Endothelial cell of umbilical vein (primary cell): ENCODE measurements around the gene TOP1. TPM values are rescaled to one million over a fixed set of nuclear protein-coding genes. Genes with fewer than 3 reads are reported as not detected.

Experiments used
- BruUV-seq: library from RNA; stranded (reverse); fragments of 400-500 nt; replicated peaks from 2 replicates; lab custom pipeline; 2021; lab: Mats Ljungman, UMichigan
- CTCF ChIA-PET: fragments of 300-600, 350-600 bp; sonication (Branson Sonifier 250); formaldehyde crosslinking; loops from one replicate; lab custom pipeline; 2021; ENCODE audit warnings: antibody characterized with exemption, inconsistent platforms; lab: Charles Lee
- POLR2A ChIA-PET: fragments of 300-600, 350-600 bp; sonication (Branson Sonifier 250); formaldehyde crosslinking; loops from one replicate; lab custom pipeline; 2021; ENCODE audit warnings: antibody characterized with exemption, inconsistent platforms; lab: Charles Lee
- DNase-seq: peaks from one replicate; pipeline ENCODE4 v3.0.0-alpha.2; 2011; ENCODE audit warnings: low read depth, low spot score
- FAIRE-seq: peaks from 2 replicates; lab custom pipeline; 2011; peaks lifted over from hg19 to GRCh38; lab: Jason Lieb, UNC
- H2AFZ ChIP-seq: 2 replicates; pipeline ENCODE4 v1.6.0; 2012; ENCODE audit warnings: low read depth, low read length, control low read depth, inconsistent platforms
- H3K27ac ChIP-seq: 2 replicates; pipeline ENCODE4 v1.5.1; 2011; ENCODE audit warnings: low read depth, mild to moderate bottlenecking, control low read depth, low read length, moderate library complexity; ENCODE audit not compliant: insufficient read depth
- H3K27me3 ChIP-seq, 2 experiments: 2 replicates each; pipeline versions ENCODE4 v1.6.0 to v1.6.1; 2011; ENCODE audit warnings: low read length in 2 of 2, mixed read lengths in 1 of 2; ENCODE audit not compliant: control insufficient read depth in 2 of 2, insufficient read depth in 2 of 2
- H3K36me3 ChIP-seq, 2 experiments: 2 replicates in 1 of 2; 3 replicates in 1 of 2; pipeline ENCODE4 v1.5.1; 2011; ENCODE audit warnings: low read length in 2 of 2, mild to moderate bottlenecking in 1 of 2, moderate library complexity in 1 of 2; ENCODE audit not compliant: control insufficient read depth in 2 of 2, insufficient read depth in 2 of 2; ENCODE audit errors: extremely low read depth in 1 of 2
- H3K4me1 ChIP-seq: 3 replicates; pipeline ENCODE4 v1.5.1; 2011; ENCODE audit warnings: mild to moderate bottlenecking, low read length; ENCODE audit not compliant: control insufficient read depth, insufficient read depth; ENCODE audit errors: extremely low read depth
- H3K4me2 ChIP-seq: 2 replicates; pipeline ENCODE4 v1.6.1; 2011; ENCODE audit warnings: low read length, control low read depth, mixed read lengths; ENCODE audit not compliant: insufficient read depth
- H3K4me3 ChIP-seq, 3 experiments: fragments of 200-600 bp in 1 of 3; sonication (generic), shearing (Covaris generic) in 1 of 3; replicated peaks in 1 of 3; 2 replicates each; pipeline ENCODE4 v1.5.1; 2011 to 2016; ENCODE audit warnings: control low read depth in 3 of 3, low read length in 3 of 3, mild to moderate bottlenecking in 2 of 3, inconsistent platforms in 1 of 3, low read depth in 1 of 3, moderate library complexity in 1 of 3; ENCODE audit not compliant: insufficient read depth in 1 of 3
- H3K79me2 ChIP-seq: 2 replicates; pipeline ENCODE4 v1.6.0; 2012; ENCODE audit warnings: low read length, inconsistent platforms; ENCODE audit not compliant: control insufficient read depth, insufficient read depth
- H3K9ac ChIP-seq: replicated peaks from 2 replicates; pipeline ENCODE3; 2011; ENCODE audit warnings: low read length, control low read depth; ENCODE audit not compliant: insufficient read depth; ENCODE audit errors: extremely low read depth
- H3K9me1 ChIP-seq: replicated peaks from 3 replicates; pipeline ENCODE4 v1.6.0; 2011; ENCODE audit warnings: mild to moderate bottlenecking, low read length; ENCODE audit not compliant: control insufficient read depth, insufficient read depth; ENCODE audit errors: extremely low read depth
- H3K9me3 ChIP-seq: replicated peaks from 2 replicates; pipeline ENCODE4 v1.5.1; 2012; ENCODE audit warnings: low read length, inconsistent platforms; ENCODE audit not compliant: control insufficient read depth, insufficient read depth
- H4K20me1 ChIP-seq: replicated peaks from 2 replicates; pipeline ENCODE3; 2011; ENCODE audit warnings: mild to moderate bottlenecking, low read length; ENCODE audit not compliant: control insufficient read depth, insufficient read depth; ENCODE audit errors: extremely low read depth
- EZH2 ChIP-seq: IDR thresholded peaks from 2 replicates; pipeline ENCODE4 v1.6.1; 2012; ENCODE audit warnings: borderline replicate concordance, low read depth, mild to moderate bottlenecking, moderate library complexity, low read length, inconsistent platforms; ENCODE audit not compliant: severe bottlenecking
- FOS ChIP-seq: IDR thresholded peaks from 2 replicates; pipeline ENCODE4 v1.6.1; 2011; ENCODE audit warnings: mild to moderate bottlenecking, low read length, moderate library complexity, borderline replicate concordance; ENCODE audit not compliant: insufficient read depth
- GATA2 ChIP-seq: IDR thresholded peaks from 2 replicates; pipeline ENCODE4 v1.7.0; 2011; ENCODE audit warnings: low read depth, mild to moderate bottlenecking, moderate library complexity, mixed read lengths, low read length; ENCODE audit not compliant: insufficient read length, insufficient read depth
- JUN ChIP-seq: IDR thresholded peaks from 2 replicates; pipeline ENCODE4 v1.6.1; 2011; ENCODE audit warnings: borderline replicate concordance, low read depth; ENCODE audit not compliant: insufficient read length, insufficient read depth
- MYC ChIP-seq: IDR thresholded peaks from one replicate; pipeline ENCODE4 v1.6.1; 2011; ENCODE audit warnings: mild to moderate bottlenecking, low read depth, low read length
- POLR2A ChIP-seq: IDR thresholded peaks from 2 replicates; pipeline ENCODE4 v1.6.1; 2012; ENCODE audit warnings: low read depth, mild to moderate bottlenecking, control low read depth, low read length
- POLR2AphosphoS5 ChIP-seq: IDR thresholded peaks from 2 replicates; pipeline ENCODE4 v1.6.1; 2012; ENCODE audit warnings: low read depth, mild to moderate bottlenecking, control low read depth, low read length, moderate library complexity; ENCODE audit not compliant: insufficient read depth
- dilution Hi-C: fragments of 300-500 bp; cut with MboI; formaldehyde crosslinking; loops from one replicate; pipeline ENCODE4 v1.15.0; 2019; ENCODE audit warnings: low sequenced_read_pairs; ENCODE audit not compliant: extremely low pct_ligation_motif_present
- intact Hi-C: fragments of 100-400 bp; cut with micrococcal nuclease; formaldehyde crosslinking; loops from one replicate; pipeline ENCODE4 v1.10.0; 2022
- polyA plus RNA-seq, 4 experiments: library from polyadenylated mRNA; depleted of rRNA in 3 of 4; stranded (reverse) in 3 of 4; unstranded in 1 of 4; fragments of >200 nt; gene quantifications; 2 replicates each; pipeline versions ENCODE4 v1.2.1 to v1.2.3, GENCODE V29; 2011 to 2012; ENCODE audit warnings: missing spikeins in 1 of 4
- total RNA-seq: library from RNA; stranded (reverse); gene quantifications from 2 replicates; pipeline ENCODE4 v1.2.3, GENCODE V29; 2021
- TF ChIP-seq, protein P1 (sequence below): IDR thresholded peaks from 2 replicates; pipeline ENCODE4 v1.6.1; 2011; ENCODE audit not compliant: insufficient read depth, insufficient read length
- TF ChIP-seq, protein P2 (sequence below), 2 donors: IDR thresholded peaks; 1 replicate in 1 of 2; 2 replicates in 1 of 2; pipeline ENCODE4 v1.5.1; 2011; ENCODE audit warnings: low read length in 2 of 2, mild to moderate bottlenecking in 2 of 2, moderate library complexity in 2 of 2, control low read depth in 1 of 2, inconsistent platforms in 1 of 2, low read depth in 1 of 2; ENCODE audit not compliant: insufficient read depth in 1 of 2; ENCODE audit errors: extremely low read depth in 1 of 2

The TOP1 gene
- total and polyA plus RNA-seq, 2 donors (not counting 3 experiments of a cell fraction or from before 2014, with no cell fraction given) = 7.0 to 77.4 TPM

DNA sequence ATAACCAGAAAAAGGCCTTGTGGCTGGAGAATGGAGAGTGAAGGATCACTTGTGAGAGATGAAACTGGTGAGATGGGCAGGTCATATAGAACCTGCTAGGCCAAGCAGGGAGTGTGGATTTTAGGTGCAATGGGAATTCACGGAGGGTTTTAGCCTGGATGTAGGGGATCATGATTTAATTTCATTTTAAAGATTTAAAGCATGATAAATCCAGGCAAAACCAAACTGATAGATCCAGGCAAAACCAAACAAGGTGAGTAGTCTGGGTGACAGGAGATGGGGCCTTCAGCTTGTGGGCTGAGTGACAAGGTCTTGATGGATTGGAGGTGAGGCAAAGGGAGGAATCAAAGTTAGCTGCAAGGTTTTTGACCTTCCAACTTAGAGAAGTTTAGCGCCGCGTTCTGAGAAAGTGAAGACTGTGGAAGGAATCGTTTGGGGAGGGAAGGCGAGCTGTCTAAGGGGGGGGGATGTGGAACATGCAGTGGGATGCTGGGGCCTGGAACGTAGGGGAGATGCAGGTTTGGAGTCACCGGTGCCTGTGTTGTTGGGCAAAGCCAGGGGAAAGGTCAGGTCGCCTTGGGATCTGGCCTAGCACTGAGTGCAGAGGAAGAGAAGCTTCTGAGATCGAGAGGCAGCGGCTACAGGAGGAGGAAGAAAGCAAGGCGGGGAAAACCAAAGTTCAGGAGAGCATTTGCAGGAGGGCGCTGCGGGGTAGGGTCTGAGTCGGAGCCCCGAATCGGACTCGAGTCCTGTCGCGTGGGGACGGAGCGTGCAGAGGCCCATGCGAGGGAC is 107.5 kb downstream of the TOP1 start:
- H3K4me2 ChIP-seq = peak overlapping the region; percentile 20
- H3K79me2 ChIP-seq = peaks cover 36% of the 10 kb centered on the region
- intact Hi-C loops (loop anchor here (1.0 to 5.0 kb wide), 7 partner anchors 15 to 481 kb away; partner anchors contain the start of gene CHD6), dilution Hi-C loops (no loop called here)
- no peaks in the 10 kb centered on the region for H4K20me1 ChIP-seq
- H3K27me3 ChIP-seq = no peaks in the 10 kb centered on the region
- H3K4me3 ChIP-seq = peak overlapping the region in 2 of 3 experiments; percentile 46 to 68
- CTCF ChIA-PET = interaction anchor here (0.6 to 5.9 kb wide), 40 partner anchors 10 to 283 kb away, joined by 3 to 126 read pairs (median 4); partner anchors contain the start of gene LPIN3
- no peaks in the 10 kb centered on the region for H3K9me1 ChIP-seq
- peaks cover 29% of the 10 kb centered on the region for H3K4me1 ChIP-seq
- H3K36me3 ChIP-seq = no peaks in the 10 kb centered on the region
- POLR2A ChIA-PET = no interaction called here
- no peak for FAIRE-seq
- TSS peak; percentile 17 for BruUV-seq
- peak overlapping the region; percentile 67 for H2AFZ ChIP-seq
- no peak overlapping the region for H3K27ac ChIP-seq
- H3K9ac ChIP-seq = no peak overlapping the region
- no peak for DNase-seq
- TF ChIP-seq GATA2 (no peak), FOS (no peak), POLR2AphosphoS5 (no peak), JUN (no peak), POLR2A (no peak), MYC (no peak), EZH2 (no peak)
- TF ChIP-seq, protein P1, sequence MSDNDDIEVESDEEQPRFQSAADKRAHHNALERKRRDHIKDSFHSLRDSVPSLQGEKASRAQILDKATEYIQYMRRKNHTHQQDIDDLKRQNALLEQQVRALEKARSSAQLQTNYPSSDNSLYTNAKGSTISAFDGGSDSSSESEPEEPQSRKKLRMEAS = no peak
- TF ChIP-seq, protein P2, sequence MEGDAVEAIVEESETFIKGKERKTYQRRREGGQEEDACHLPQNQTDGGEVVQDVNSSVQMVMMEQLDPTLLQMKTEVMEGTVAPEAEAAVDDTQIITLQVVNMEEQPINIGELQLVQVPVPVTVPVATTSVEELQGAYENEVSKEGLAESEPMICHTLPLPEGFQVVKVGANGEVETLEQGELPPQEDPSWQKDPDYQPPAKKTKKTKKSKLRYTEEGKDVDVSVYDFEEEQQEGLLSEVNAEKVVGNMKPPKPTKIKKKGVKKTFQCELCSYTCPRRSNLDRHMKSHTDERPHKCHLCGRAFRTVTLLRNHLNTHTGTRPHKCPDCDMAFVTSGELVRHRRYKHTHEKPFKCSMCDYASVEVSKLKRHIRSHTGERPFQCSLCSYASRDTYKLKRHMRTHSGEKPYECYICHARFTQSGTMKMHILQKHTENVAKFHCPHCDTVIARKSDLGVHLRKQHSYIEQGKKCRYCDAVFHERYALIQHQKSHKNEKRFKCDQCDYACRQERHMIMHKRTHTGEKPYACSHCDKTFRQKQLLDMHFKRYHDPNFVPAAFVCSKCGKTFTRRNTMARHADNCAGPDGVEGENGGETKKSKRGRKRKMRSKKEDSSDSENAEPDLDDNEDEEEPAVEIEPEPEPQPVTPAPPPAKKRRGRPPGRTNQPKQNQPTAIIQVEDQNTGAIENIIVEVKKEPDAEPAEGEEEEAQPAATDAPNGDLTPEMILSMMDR (IDR thresholded peaks at IDR 0.05; ENCODE audit: extremely low read depth in 1 of 2, insufficient read depth in 1 of 2, low read depth in 1 of 2, low read length in 2 of 2) = no peak
- H3K9me3 ChIP-seq = no peaks in the 10 kb centered on the region
